Endothelial cell of umbilical vein (primary cell): ENCODE results near the gene ECPAS. TPM values are rescaled to one million over a fixed set of nuclear protein-coding genes. Genes with fewer than 3 reads are reported as not detected.

Source experiments
- BruUV-seq: library from RNA; stranded (reverse); fragments of 400-500 nt; replicated peaks from 2 replicates; lab custom pipeline; 2021; lab: Mats Ljungman, UMichigan
- CTCF ChIA-PET: fragments of 300-600, 350-600 bp; sonication (Branson Sonifier 250); formaldehyde crosslinking; loops from one replicate; lab custom pipeline; 2021; ENCODE audit warnings: antibody characterized with exemption, inconsistent platforms; lab: Charles Lee
- POLR2A ChIA-PET: fragments of 300-600, 350-600 bp; sonication (Branson Sonifier 250); formaldehyde crosslinking; loops from one replicate; lab custom pipeline; 2021; ENCODE audit warnings: antibody characterized with exemption, inconsistent platforms; lab: Charles Lee
- DNase-seq: peaks from one replicate; pipeline ENCODE4 v3.0.0-alpha.2; 2011; ENCODE audit warnings: low read depth, low spot score
- FAIRE-seq: peaks from 2 replicates; lab custom pipeline; 2011; peaks lifted over from hg19 to GRCh38; lab: Jason Lieb, UNC
- H2AFZ ChIP-seq: 2 replicates; pipeline ENCODE4 v1.6.0; 2012; ENCODE audit warnings: low read depth, low read length, control low read depth, inconsistent platforms
- H3K27ac ChIP-seq: 2 replicates; pipeline ENCODE4 v1.5.1; 2011; ENCODE audit warnings: low read depth, mild to moderate bottlenecking, control low read depth, low read length, moderate library complexity; ENCODE audit not compliant: insufficient read depth
- H3K27me3 ChIP-seq, 2 experiments: 2 replicates each; pipeline versions ENCODE4 v1.6.0 to v1.6.1; 2011; ENCODE audit warnings: low read length in 2 of 2, mixed read lengths in 1 of 2; ENCODE audit not compliant: control insufficient read depth in 2 of 2, insufficient read depth in 2 of 2
- H3K36me3 ChIP-seq, 2 experiments: 2 replicates in 1 of 2; 3 replicates in 1 of 2; pipeline ENCODE4 v1.5.1; 2011; ENCODE audit warnings: low read length in 2 of 2, mild to moderate bottlenecking in 1 of 2, moderate library complexity in 1 of 2; ENCODE audit not compliant: control insufficient read depth in 2 of 2, insufficient read depth in 2 of 2; ENCODE audit errors: extremely low read depth in 1 of 2
- H3K4me1 ChIP-seq: 3 replicates; pipeline ENCODE4 v1.5.1; 2011; ENCODE audit warnings: mild to moderate bottlenecking, low read length; ENCODE audit not compliant: control insufficient read depth, insufficient read depth; ENCODE audit errors: extremely low read depth
- H3K4me2 ChIP-seq: 2 replicates; pipeline ENCODE4 v1.6.1; 2011; ENCODE audit warnings: low read length, control low read depth, mixed read lengths; ENCODE audit not compliant: insufficient read depth
- H3K4me3 ChIP-seq, 3 experiments: fragments of 200-600 bp in 1 of 3; sonication (generic), shearing (Covaris generic) in 1 of 3; replicated peaks in 1 of 3; 2 replicates each; pipeline ENCODE4 v1.5.1; 2011 to 2016; ENCODE audit warnings: control low read depth in 3 of 3, low read length in 3 of 3, mild to moderate bottlenecking in 2 of 3, inconsistent platforms in 1 of 3, low read depth in 1 of 3, moderate library complexity in 1 of 3; ENCODE audit not compliant: insufficient read depth in 1 of 3
- H3K79me2 ChIP-seq: 2 replicates; pipeline ENCODE4 v1.6.0; 2012; ENCODE audit warnings: low read length, inconsistent platforms; ENCODE audit not compliant: control insufficient read depth, insufficient read depth
- H3K9ac ChIP-seq: replicated peaks from 2 replicates; pipeline ENCODE3; 2011; ENCODE audit warnings: low read length, control low read depth; ENCODE audit not compliant: insufficient read depth; ENCODE audit errors: extremely low read depth
- H3K9me1 ChIP-seq: replicated peaks from 3 replicates; pipeline ENCODE4 v1.6.0; 2011; ENCODE audit warnings: mild to moderate bottlenecking, low read length; ENCODE audit not compliant: control insufficient read depth, insufficient read depth; ENCODE audit errors: extremely low read depth
- H3K9me3 ChIP-seq: replicated peaks from 2 replicates; pipeline ENCODE4 v1.5.1; 2012; ENCODE audit warnings: low read length, inconsistent platforms; ENCODE audit not compliant: control insufficient read depth, insufficient read depth
- H4K20me1 ChIP-seq: replicated peaks from 2 replicates; pipeline ENCODE3; 2011; ENCODE audit warnings: mild to moderate bottlenecking, low read length; ENCODE audit not compliant: control insufficient read depth, insufficient read depth; ENCODE audit errors: extremely low read depth
- EZH2 ChIP-seq: IDR thresholded peaks from 2 replicates; pipeline ENCODE4 v1.6.1; 2012; ENCODE audit warnings: borderline replicate concordance, low read depth, mild to moderate bottlenecking, moderate library complexity, low read length, inconsistent platforms; ENCODE audit not compliant: severe bottlenecking
- FOS ChIP-seq: IDR thresholded peaks from 2 replicates; pipeline ENCODE4 v1.6.1; 2011; ENCODE audit warnings: mild to moderate bottlenecking, low read length, moderate library complexity, borderline replicate concordance; ENCODE audit not compliant: insufficient read depth
- GATA2 ChIP-seq: IDR thresholded peaks from 2 replicates; pipeline ENCODE4 v1.7.0; 2011; ENCODE audit warnings: low read depth, mild to moderate bottlenecking, moderate library complexity, mixed read lengths, low read length; ENCODE audit not compliant: insufficient read length, insufficient read depth
- JUN ChIP-seq: IDR thresholded peaks from 2 replicates; pipeline ENCODE4 v1.6.1; 2011; ENCODE audit warnings: borderline replicate concordance, low read depth; ENCODE audit not compliant: insufficient read length, insufficient read depth
- MYC ChIP-seq: IDR thresholded peaks from one replicate; pipeline ENCODE4 v1.6.1; 2011; ENCODE audit warnings: mild to moderate bottlenecking, low read depth, low read length
- POLR2A ChIP-seq: IDR thresholded peaks from 2 replicates; pipeline ENCODE4 v1.6.1; 2012; ENCODE audit warnings: low read depth, mild to moderate bottlenecking, control low read depth, low read length
- POLR2AphosphoS5 ChIP-seq: IDR thresholded peaks from 2 replicates; pipeline ENCODE4 v1.6.1; 2012; ENCODE audit warnings: low read depth, mild to moderate bottlenecking, control low read depth, low read length, moderate library complexity; ENCODE audit not compliant: insufficient read depth
- dilution Hi-C: fragments of 300-500 bp; cut with MboI; formaldehyde crosslinking; loops from one replicate; pipeline ENCODE4 v1.15.0; 2019; ENCODE audit warnings: low sequenced_read_pairs; ENCODE audit not compliant: extremely low pct_ligation_motif_present
- intact Hi-C: fragments of 100-400 bp; cut with micrococcal nuclease; formaldehyde crosslinking; loops from one replicate; pipeline ENCODE4 v1.10.0; 2022
- polyA plus RNA-seq, 4 experiments: library from polyadenylated mRNA; depleted of rRNA in 3 of 4; stranded (reverse) in 3 of 4; unstranded in 1 of 4; fragments of >200 nt; gene quantifications; 2 replicates each; pipeline versions ENCODE4 v1.2.1 to v1.2.3, GENCODE V29; 2011 to 2012; ENCODE audit warnings: missing spikeins in 1 of 4
- total RNA-seq: library from RNA; stranded (reverse); gene quantifications from 2 replicates; pipeline ENCODE4 v1.2.3, GENCODE V29; 2021
- TF ChIP-seq, protein P1 (sequence below): IDR thresholded peaks from 2 replicates; pipeline ENCODE4 v1.6.1; 2011; ENCODE audit not compliant: insufficient read depth, insufficient read length
- TF ChIP-seq, protein P2 (sequence below), 2 donors: IDR thresholded peaks; 1 replicate in 1 of 2; 2 replicates in 1 of 2; pipeline ENCODE4 v1.5.1; 2011; ENCODE audit warnings: low read length in 2 of 2, mild to moderate bottlenecking in 2 of 2, moderate library complexity in 2 of 2, control low read depth in 1 of 2, inconsistent platforms in 1 of 2, low read depth in 1 of 2; ENCODE audit not compliant: insufficient read depth in 1 of 2; ENCODE audit errors: extremely low read depth in 1 of 2

The ECPAS gene
- total and polyA plus RNA-seq, 2 donors (not counting 3 experiments of a cell fraction or from before 2014, with no cell fraction given) = 17.9 to 89.3 TPM

DNA sequence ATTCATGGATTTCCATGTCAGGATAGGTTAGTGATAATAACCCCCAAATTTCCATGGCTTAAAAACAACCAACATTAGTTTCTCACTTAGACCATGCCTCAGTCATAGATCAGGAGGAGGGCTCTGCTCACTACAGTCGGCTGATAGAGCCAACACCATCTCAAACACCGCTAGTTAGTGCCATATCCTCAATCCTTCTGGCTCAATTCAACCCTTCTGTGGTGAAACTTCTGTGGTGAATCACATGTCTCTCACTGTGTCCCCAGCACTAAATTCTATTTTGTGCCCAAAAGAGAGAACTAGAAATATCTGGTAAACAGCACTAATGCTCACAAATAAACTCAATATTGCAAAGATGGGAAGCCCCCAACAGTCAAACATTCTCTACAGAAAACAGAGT is 21.1 kb downstream of the ECPAS start:
- no peak overlapping the region for H3K4me3 ChIP-seq
- H3K9ac ChIP-seq = no peak overlapping the region
- H3K27me3 ChIP-seq = no peaks in the 10 kb centered on the region
- peaks cover 14% of the 10 kb centered on the region for H4K20me1 ChIP-seq
- peaks cover 96% of the 10 kb centered on the region for H3K79me2 ChIP-seq
- H3K36me3 ChIP-seq = no peaks in the 10 kb centered on the region
- TF ChIP-seq POLR2A (no peak), EZH2 (no peak), GATA2 (no peak), MYC (no peak), POLR2AphosphoS5 (no peak), FOS (no peak), JUN (no peak)
- TF ChIP-seq, protein P1, sequence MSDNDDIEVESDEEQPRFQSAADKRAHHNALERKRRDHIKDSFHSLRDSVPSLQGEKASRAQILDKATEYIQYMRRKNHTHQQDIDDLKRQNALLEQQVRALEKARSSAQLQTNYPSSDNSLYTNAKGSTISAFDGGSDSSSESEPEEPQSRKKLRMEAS = no peak
- TF ChIP-seq, protein P2, sequence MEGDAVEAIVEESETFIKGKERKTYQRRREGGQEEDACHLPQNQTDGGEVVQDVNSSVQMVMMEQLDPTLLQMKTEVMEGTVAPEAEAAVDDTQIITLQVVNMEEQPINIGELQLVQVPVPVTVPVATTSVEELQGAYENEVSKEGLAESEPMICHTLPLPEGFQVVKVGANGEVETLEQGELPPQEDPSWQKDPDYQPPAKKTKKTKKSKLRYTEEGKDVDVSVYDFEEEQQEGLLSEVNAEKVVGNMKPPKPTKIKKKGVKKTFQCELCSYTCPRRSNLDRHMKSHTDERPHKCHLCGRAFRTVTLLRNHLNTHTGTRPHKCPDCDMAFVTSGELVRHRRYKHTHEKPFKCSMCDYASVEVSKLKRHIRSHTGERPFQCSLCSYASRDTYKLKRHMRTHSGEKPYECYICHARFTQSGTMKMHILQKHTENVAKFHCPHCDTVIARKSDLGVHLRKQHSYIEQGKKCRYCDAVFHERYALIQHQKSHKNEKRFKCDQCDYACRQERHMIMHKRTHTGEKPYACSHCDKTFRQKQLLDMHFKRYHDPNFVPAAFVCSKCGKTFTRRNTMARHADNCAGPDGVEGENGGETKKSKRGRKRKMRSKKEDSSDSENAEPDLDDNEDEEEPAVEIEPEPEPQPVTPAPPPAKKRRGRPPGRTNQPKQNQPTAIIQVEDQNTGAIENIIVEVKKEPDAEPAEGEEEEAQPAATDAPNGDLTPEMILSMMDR (IDR thresholded peaks at IDR 0.05; ENCODE audit: extremely low read depth in 1 of 2, insufficient read depth in 1 of 2, low read depth in 1 of 2, low read length in 2 of 2) = no peak
- H3K4me2 ChIP-seq = no peak overlapping the region
- peaks cover 8% of the 10 kb centered on the region for H3K4me1 ChIP-seq
- H3K9me3 ChIP-seq = no peaks in the 10 kb centered on the region
- intact Hi-C loops (no loop called here), dilution Hi-C loops (no loop called here)
- ChIA-PET POLR2A (no interaction called here), CTCF (no interaction called here)
- no peak for DNase-seq
- no peaks in the 10 kb centered on the region for H3K9me1 ChIP-seq
- no peak overlapping the region for H2AFZ ChIP-seq
- BruUV-seq = no TSS peak
- no peak overlapping the region for H3K27ac ChIP-seq
- no peak for FAIRE-seq
